Mucosa of gallbladder (tissue), 1 donor: ENCODE results near the gene MITF. TPM values are rescaled to one million over a fixed set of nuclear protein-coding genes. Genes with fewer than 3 reads are reported as not detected.

ENCODE experiments used
- DNase-seq: peaks from one replicate; pipeline ENCODE4 v3.0.0-alpha.2; 2020; ENCODE audit warnings: low spot score
- total RNA-seq: library from RNA; stranded (reverse); gene quantifications from one replicate; pipeline ENCODE4 v1.2.1, GENCODE V29; 2021
- donor health status: DM: no; HTN: no; CAD: no.

MITF gene, protein sequence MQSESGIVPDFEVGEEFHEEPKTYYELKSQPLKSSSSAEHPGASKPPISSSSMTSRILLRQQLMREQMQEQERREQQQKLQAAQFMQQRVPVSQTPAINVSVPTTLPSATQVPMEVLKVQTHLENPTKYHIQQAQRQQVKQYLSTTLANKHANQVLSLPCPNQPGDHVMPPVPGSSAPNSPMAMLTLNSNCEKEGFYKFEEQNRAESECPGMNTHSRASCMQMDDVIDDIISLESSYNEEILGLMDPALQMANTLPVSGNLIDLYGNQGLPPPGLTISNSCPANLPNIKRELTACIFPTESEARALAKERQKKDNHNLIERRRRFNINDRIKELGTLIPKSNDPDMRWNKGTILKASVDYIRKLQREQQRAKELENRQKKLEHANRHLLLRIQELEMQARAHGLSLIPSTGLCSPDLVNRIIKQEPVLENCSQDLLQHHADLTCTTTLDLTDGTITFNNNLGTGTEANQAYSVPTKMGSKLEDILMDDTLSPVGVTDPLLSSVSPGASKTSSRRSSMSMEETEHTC
- 62.0 TPM for total RNA-seq

GRCh38 chr3:69739204-69740102 lies at the start of gene MITF:
TSS of gene MITF (plus strand) at chr3:69739464. CDS start at chr3:69739598, 134 bp downstream.
- DNase-seq: peak; percentile 93

DNA sequence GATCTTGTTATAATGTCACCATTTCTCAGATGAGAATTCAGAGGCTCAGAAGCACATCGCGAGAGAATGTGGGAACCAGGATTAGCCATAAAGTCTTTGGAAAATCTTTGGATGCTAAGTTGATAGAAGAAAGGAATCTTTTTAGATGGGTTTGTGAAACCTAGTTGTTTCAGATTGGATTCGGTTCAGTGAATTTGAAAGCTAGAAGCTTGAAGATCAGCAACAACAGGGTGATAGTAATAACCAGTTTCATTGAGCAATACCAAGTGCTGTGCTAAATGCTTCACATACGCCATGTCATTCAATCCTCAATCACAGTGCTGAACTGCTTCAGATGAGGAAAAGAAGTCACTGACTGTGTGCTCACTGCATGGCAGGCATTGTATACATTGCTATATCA lies 47.4 kb upstream of the MITF start:
- DNase-seq: no peak

- no peak for DNase-seq
Measured at GRCh38 chr3:69692761-69693160, 46.5 kb upstream of the MITF start.

GRCh38 chr3:69695443-69695842 lies 43.8 kb upstream of the MITF start:
- no peak for DNase-seq

GRCh38 chr3:69695933-69696332 lies 43.3 kb upstream of the MITF start:
- DNase-seq: no peak

GRCh38 chr3:69696367-69696766 lies 42.9 kb upstream of the MITF start:
- DNase-seq: no peak

GRCh38 chr3:69697381-69697780 lies 41.9 kb upstream of the MITF start:
- no peak for DNase-seq

DNA sequence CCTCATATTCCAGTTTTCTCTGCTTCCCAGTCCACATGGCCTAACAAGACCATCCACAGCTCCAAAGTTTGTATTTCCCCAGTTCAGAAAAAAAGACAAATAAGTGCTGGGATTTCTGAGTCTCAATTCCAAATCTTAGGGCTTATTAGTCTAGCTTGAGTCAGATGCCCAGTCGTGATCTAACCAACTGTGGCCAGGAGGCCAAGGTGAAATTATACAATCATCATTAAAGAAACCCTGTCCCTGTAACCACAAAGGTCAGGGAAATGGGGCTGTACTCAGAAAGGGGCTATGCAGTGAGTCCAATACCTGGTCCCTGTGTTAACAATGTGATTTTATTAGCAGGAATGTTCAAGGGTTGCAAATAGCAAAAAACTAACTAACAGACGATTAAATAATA lies 40.5 kb upstream of the MITF start:
- no peak for DNase-seq

DNA sequence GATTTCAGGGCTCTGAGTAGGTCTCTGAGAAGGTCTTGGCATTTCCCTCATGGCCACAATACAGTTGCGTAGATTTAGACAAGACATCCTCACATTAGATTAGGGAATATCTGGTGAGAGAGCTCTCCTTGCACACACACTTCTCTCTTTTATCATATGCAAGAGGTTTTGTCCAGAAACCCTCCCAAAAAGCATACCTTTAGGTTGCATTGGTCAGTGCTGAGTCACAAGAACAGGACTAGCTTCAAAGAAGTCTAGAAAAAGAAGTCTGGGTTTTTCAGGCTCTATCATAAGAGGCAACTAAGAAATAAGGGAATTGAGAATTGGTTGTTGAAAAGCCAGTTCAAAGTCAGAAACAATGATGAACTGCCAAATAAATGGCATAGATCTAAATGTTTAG lies 40.1 kb upstream of the MITF start:
- no peak for DNase-seq

GRCh38 chr3:69700949-69701348 lies 38.3 kb upstream of the MITF start:
- DNase-seq: no peak

GRCh38 chr3:69710153-69710977 lies 28.9 kb upstream of the MITF start:
- DNase-seq: no peak

- no peak for DNase-seq
Measured at GRCh38 chr3:69712269-69712668, 27.0 kb upstream of the MITF start.

DNA sequence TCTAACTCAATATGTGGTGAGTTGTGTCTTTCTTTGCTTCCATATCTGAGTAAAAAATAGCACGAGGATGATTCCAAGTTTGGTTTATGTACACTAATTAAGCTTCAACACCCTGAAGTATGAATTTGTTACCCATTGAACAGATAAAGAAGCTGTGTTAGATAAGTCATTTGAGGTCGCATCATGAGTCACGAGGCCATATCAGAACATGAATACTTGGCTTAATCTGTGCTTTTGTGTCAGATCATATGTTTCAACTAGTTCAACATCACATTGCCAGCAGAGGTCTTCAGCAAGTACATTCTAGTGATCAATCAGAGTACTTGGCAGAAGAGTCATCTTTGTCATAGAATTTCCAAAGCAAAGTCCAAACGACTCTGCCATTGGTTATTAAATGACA lies 26.3 kb upstream of the MITF start:
- no peak for DNase-seq

DNA sequence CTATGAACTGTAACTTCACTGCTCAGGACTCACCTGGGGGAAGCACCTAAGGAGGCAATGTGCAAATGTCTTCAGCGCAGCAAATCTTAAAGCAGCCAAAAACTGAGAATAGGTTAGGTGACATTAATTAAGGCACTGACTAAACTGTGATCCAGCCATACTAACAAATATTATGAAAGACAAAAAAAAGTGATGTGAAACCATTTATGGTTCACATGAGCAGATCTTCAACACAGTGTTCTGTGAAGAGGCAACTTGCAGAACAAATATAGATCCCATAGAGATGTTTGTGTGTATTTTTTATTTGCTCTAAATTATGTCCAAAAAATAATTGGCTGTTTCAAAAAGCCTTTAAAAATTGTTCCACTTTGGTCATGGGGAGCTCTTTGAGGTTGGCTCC lies 24.1 kb upstream of the MITF start:
- no peak for DNase-seq

DNA sequence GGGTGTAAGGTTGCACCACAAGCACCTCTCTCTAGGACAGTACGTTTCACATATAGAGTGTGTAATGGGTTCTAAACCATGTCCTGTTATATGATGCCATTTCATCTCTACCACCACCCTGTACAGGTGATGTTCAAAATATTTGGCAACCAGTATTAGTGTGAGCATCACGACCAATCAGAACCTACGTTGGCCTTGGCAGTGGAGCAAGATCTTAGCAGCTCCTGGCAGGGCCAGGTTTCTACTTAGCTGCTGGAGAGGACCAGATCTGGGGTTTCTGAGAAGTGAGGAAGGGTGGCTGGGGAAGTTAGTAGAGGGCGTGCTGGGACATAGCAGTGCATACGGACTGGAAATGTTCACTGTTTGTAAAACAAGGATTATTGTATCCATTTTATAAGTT lies 23.1 kb upstream of the MITF start:
- DNase-seq: no peak

DNA sequence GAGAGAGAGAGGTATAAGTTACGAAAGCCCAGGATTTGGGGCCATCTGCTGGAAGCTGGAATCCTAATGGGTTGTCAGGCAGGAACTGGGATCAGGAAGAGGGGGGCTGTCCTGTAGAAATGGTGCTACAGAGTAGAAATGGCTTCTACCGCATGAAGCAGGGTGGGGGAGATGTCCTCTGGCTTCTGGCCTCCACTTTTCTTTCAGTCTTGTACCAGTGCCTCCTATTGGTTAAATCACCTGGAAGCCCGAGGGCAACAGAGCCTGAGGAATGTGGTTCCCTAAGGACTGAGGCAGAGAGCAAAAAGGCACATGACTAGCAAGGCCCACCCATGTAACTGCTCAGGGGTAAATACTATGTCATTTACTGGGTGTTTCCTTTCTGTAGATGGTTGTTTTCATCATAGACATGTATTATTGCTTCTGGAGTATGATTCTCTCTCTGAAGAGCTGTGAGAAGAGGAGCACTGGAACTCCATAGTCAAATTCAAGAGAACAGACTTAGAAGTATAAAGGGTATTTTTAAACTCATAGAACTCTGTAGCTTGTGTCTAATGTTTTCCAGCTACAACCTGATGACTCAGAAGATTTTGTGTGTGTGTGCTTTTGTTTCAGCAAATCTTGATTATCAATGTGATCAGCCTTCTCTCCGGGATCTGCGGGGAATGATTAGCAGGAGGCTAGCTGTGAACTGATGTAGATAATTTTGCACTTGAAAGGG lies 20.2 kb upstream of the MITF start:
- DNase-seq: no peak

GRCh38 chr3:69719587-69720122 lies 19.6 kb upstream of the MITF start:
- no peak for DNase-seq

GRCh38 chr3:69720824-69721223 lies 18.4 kb upstream of the MITF start:
- no peak for DNase-seq

- DNase-seq: no peak
Measured at GRCh38 chr3:69723389-69723788, 15.9 kb upstream of the MITF start.

- DNase-seq: no peak
Measured at GRCh38 chr3:69724722-69725435, 14.4 kb upstream of the MITF start.
